GM23338 (cell line): ENCODE data around the gene WDR20.

Source experiments
- CREB1 ChIP-seq: fragments of 250-450 bp; sonication (Bioruptor Pico); IDR thresholded peaks from 2 replicates; pipeline ENCODE4 v1.5.0; 2020; ENCODE audit warnings: low read depth, mild to moderate bottlenecking, moderate library complexity
- EZH2phosphoT487 ChIP-seq: fragments of 200-600 bp; sonication (generic); IDR thresholded peaks from one replicate; pipeline ENCODE4 v1.8.1; 2018; ENCODE audit warnings: antibody characterized with exemption; ENCODE audit not compliant: unreplicated experiment
- JUNB ChIP-seq: IDR thresholded peaks from one replicate; pipeline ENCODE4 v1.6.1; 2016; ENCODE audit warnings: antibody characterized with exemption; ENCODE audit not compliant: unreplicated experiment
- POLR2AphosphoS5 ChIP-seq: IDR thresholded peaks from 2 replicates; pipeline ENCODE4 v1.6.1; 2016; ENCODE audit warnings: antibody characterized with exemption, low read depth
- ZNF331 ChIP-seq: fragments of 250-450 bp; sonication (Bioruptor Pico); IDR thresholded peaks from 2 replicates; pipeline ENCODE4 v1.5.0; 2020; ENCODE audit warnings: low read depth, mild to moderate bottlenecking, moderate library complexity
- TF ChIP-seq, protein P1 (sequence below), 2 experiments: fragments of 200-600 bp in 1 of 2; sonication (generic) in 1 of 2; conservative IDR thresholded peaks; 2 replicates each; pipeline versions ENCODE4 v1.5.1 to v1.6.1; 2016 to 2017; ENCODE audit warnings: antibody characterized with exemption in 2 of 2, low read depth in 2 of 2, mild to moderate bottlenecking in 2 of 2, moderate library complexity in 1 of 2
- TF ChIP-seq, protein P2 (sequence below): IDR thresholded peaks from one replicate; pipeline ENCODE4 v1.6.1; 2018; ENCODE audit warnings: antibody characterized with exemption; ENCODE audit not compliant: unreplicated experiment

GRCh38 chr14:102150083-102150482 is 10.4 kb downstream of the WDR20 start:
- TF ChIP-seq, protein P1, sequence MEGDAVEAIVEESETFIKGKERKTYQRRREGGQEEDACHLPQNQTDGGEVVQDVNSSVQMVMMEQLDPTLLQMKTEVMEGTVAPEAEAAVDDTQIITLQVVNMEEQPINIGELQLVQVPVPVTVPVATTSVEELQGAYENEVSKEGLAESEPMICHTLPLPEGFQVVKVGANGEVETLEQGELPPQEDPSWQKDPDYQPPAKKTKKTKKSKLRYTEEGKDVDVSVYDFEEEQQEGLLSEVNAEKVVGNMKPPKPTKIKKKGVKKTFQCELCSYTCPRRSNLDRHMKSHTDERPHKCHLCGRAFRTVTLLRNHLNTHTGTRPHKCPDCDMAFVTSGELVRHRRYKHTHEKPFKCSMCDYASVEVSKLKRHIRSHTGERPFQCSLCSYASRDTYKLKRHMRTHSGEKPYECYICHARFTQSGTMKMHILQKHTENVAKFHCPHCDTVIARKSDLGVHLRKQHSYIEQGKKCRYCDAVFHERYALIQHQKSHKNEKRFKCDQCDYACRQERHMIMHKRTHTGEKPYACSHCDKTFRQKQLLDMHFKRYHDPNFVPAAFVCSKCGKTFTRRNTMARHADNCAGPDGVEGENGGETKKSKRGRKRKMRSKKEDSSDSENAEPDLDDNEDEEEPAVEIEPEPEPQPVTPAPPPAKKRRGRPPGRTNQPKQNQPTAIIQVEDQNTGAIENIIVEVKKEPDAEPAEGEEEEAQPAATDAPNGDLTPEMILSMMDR (conservative IDR thresholded peaks at IDR 0.05; ENCODE audit: low read depth in 2 of 2) = no peak
- TF ChIP-seq EZH2phosphoT487 (no peak), JUNB (no peak), ZNF331 (no peak), CREB1 (no peak), POLR2AphosphoS5 (no peak)
- TF ChIP-seq, protein P2, sequence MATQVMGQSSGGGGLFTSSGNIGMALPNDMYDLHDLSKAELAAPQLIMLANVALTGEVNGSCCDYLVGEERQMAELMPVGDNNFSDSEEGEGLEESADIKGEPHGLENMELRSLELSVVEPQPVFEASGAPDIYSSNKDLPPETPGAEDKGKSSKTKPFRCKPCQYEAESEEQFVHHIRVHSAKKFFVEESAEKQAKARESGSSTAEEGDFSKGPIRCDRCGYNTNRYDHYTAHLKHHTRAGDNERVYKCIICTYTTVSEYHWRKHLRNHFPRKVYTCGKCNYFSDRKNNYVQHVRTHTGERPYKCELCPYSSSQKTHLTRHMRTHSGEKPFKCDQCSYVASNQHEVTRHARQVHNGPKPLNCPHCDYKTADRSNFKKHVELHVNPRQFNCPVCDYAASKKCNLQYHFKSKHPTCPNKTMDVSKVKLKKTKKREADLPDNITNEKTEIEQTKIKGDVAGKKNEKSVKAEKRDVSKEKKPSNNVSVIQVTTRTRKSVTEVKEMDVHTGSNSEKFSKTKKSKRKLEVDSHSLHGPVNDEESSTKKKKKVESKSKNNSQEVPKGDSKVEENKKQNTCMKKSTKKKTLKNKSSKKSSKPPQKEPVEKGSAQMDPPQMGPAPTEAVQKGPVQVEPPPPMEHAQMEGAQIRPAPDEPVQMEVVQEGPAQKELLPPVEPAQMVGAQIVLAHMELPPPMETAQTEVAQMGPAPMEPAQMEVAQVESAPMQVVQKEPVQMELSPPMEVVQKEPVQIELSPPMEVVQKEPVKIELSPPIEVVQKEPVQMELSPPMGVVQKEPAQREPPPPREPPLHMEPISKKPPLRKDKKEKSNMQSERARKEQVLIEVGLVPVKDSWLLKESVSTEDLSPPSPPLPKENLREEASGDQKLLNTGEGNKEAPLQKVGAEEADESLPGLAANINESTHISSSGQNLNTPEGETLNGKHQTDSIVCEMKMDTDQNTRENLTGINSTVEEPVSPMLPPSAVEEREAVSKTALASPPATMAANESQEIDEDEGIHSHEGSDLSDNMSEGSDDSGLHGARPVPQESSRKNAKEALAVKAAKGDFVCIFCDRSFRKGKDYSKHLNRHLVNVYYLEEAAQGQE = no peak
